Amniotic stem cell (primary cell): Measurements from ENCODE around the gene RRP1.

Experiments
- DNase-seq: peaks from one replicate; lab custom pipeline; 2025; lab: John Stamatoyannopoulos, UW

RRP1 gene

GRCh38 chr21:43789276-43790009, at the start of gene RRP1:
TSS of gene RRP1 (plus strand) at chr21:43789577. CDS start at chr21:43789630, 53 bp downstream.
- DNase-seq: peak; percentile 56

GRCh38 chr21:43739621-43740435, 49.5 kb upstream of the RRP1 start:
- DNase-seq: no peak

- DNase-seq: no peak
Measured at GRCh38 chr21:43740497-43741156, 48.8 kb upstream of the RRP1 start.

- no peak for DNase-seq
Measured at GRCh38 chr21:43741423-43742096, 47.8 kb upstream of the RRP1 start.

- DNase-seq: no peak
Measured at GRCh38 chr21:43743947-43744346, 45.4 kb upstream of the RRP1 start.

- no peak for DNase-seq
Measured at GRCh38 chr21:43744725-43745124, 44.7 kb upstream of the RRP1 start.

- no peak for DNase-seq
Measured at GRCh38 chr21:43745772-43746517, 43.4 kb upstream of the RRP1 start.

GRCh38 chr21:43748622-43749021, 40.8 kb upstream of the RRP1 start:
- no peak for DNase-seq

GRCh38 chr21:43749651-43750262, 39.6 kb upstream of the RRP1 start:
- no peak for DNase-seq

GRCh38 chr21:43750339-43751033, 38.9 kb upstream of the RRP1 start:
- no peak for DNase-seq

GRCh38 chr21:43751955-43752591, 37.3 kb upstream of the RRP1 start:
- DNase-seq: no peak

GRCh38 chr21:43752758-43753438, 36.5 kb upstream of the RRP1 start:
- no peak for DNase-seq

GRCh38 chr21:43753439-43753799, 36.0 kb upstream of the RRP1 start:
- DNase-seq: no peak

GRCh38 chr21:43754948-43755781, 34.2 kb upstream of the RRP1 start:
- DNase-seq: no peak

GRCh38 chr21:43755820-43756594, 33.4 kb upstream of the RRP1 start:
- no peak for DNase-seq

- DNase-seq: no peak
Measured at GRCh38 chr21:43757601-43758000, 31.8 kb upstream of the RRP1 start.

- no peak for DNase-seq
Measured at GRCh38 chr21:43758111-43758641, 31.2 kb upstream of the RRP1 start.
